GM13976 (cell line): Measurements from ENCODE around the gene DNAH2.
"Not testable (repeated sequence)": the region's sequence is repeated elsewhere in the genome, so short reads cannot be mapped to it uniquely, and the experiment has no call there.

Experiments used
- DNase-seq: peaks from one replicate; pipeline ENCODE4 v3.0.0; 2012; ENCODE audit warnings: low spot score
- CTCF ChIP-seq: IDR thresholded peaks from 2 replicates; pipeline ENCODE4 v1.5.1; 2012; ENCODE audit warnings: borderline replicate concordance, mild to moderate bottlenecking; ENCODE audit not compliant: insufficient read depth; ENCODE audit errors: extremely low read depth, missing control alignments, control extremely low read depth
- in situ Hi-C: fragments of 300-500 bp; cut with MboI; formaldehyde crosslinking; loops from one replicate; pipeline ENCODE4 v1.12.0; 2022; ENCODE audit warnings: low sequenced_read_pairs, mixed read lengths, inconsistent platforms; ENCODE audit not compliant: unreplicated experiment

Gene DNAH2

DNA sequence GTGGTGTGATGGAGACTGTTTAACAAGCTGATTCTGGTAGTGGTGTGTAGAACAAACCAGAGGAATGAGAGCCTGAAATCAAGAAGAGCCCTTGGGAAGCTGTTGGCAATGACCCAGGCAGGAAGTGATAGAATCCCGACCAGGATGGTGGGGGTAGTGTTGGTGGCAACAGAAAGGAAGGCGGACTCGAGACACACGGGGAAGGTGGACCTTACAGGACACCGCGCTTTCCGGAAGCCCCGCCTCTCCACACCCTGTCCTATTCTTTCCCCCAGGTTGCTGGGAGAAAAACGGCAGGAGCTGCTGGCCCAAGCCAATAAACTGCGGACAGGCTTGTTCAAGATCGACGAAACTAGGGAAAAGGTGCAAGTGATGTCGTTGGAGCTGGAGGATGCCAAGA lies 86.4 kb downstream of the DNAH2 start:
- DNase-seq = no peak
- in situ Hi-C loops = no loop called here
- TF ChIP-seq CTCF = no peak

DNA sequence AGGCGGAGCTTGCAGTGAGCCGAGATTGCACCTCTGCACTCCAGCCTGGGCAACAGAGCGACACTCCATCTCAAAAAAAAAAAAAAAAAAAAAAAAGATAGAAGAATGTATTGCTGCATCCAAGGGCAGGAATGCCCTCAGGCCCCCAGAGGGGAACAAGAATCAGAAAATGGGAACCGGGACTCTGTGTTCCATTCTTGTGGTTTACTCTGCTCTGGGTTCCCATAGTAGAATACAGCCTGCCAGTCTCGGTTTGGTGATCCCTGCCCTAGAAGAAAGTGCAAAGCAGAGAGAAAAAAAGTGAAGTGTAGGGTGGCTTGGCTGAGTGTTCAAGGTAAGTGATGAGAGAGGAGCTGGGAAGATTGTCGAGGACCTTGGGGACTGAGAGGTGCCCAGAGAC lies 89.0 kb downstream of the DNAH2 start:
- in situ Hi-C loops = no loop called here
- no peak for DNase-seq
- no peak for TF ChIP-seq CTCF

GRCh38 chr17:7807206-7807605 lies 89.7 kb downstream of the DNAH2 start:
- TF ChIP-seq CTCF = no peak
- in situ Hi-C loops = no loop called here
- DNase-seq = no peak

DNA sequence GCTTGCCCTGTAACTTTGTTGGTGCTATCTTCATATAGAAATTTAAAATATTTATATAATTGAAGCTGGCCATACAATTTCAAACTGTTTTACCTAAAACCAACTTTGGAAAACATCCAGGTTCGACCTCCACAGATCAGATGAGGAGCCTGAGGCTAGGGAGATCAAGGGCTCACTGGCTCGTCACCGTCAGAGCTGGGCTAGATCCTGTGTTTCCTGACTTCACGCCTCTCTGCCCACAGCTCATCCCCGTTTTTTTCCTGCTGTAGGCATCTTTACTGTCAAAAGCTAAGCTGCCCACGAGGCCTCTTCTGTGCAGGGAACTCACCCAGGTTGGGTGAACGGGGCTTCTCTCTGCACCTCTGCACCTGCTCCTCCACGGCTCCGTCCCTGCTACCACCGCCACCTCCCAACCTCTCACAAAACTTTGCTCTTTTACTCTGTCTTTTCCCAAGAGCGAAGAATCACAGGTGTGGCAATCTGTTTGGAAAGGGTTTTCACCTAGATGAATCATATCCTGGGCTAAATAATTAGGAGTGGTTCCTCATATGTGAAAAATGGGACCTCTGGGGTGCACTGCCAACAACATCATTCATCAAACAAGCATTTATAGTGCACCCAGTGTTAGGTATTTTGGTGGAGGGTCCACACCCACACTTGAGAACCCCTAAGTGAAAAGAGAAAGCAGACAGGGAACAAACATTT lies 91.7 kb downstream of the DNAH2 start:
- in situ Hi-C loops = no loop called here
- DNase-seq = no peak

DNA sequence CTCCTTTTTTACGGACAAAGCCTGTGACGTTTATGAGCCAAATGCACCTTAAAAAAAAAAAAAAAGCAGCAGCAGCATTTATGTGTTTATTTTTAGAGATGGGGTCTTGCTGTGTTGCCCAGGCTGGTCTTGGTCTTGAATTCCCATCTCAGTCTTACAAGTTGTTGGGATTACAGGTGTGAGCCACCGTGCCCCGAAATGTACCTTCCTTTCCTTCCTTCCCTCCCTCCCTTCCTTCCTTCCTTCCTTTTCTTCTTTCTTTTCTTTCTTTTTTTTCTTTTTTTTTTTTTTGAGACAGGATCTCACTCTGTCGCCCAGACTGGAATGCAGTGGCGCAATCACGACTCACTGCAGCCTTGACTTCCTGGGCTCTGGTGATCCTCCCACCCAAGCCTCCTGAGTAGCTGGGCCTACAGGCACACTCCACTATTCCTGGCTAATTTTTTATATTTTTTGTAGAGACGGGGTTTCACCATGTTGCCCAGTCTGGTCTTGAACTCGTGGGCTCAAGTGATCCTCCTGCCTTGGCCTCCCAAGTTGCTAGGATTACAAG lies 92.3 kb downstream of the DNAH2 start:
- DNase-seq, in situ Hi-C loops: not testable (repeated sequence)

More for the DNA sequence above, 91.7 kb downstream of the DNAH2 start:
- no peak for TF ChIP-seq CTCF

DNA sequence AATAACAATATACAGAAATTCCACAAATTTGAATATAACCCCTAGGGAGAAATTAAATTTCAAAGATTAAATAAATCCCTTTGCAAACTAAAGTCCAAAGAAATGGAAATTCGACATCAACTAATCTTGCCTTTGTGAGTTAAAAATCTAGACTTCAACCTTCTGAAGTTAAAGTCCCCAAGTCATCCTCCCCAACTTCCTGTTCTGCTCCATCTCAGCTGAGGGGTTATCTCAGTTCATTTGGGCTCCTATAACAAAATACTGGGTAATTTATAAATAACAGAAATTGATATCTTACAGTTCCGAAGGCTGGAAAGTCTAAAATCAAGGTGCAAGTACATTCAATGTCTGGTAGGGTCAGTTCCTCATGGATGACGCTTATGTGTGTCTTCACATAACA lies 93.7 kb downstream of the DNAH2 start:
- no peak for DNase-seq
- TF ChIP-seq CTCF = no peak
- in situ Hi-C loops = no loop called here

DNA sequence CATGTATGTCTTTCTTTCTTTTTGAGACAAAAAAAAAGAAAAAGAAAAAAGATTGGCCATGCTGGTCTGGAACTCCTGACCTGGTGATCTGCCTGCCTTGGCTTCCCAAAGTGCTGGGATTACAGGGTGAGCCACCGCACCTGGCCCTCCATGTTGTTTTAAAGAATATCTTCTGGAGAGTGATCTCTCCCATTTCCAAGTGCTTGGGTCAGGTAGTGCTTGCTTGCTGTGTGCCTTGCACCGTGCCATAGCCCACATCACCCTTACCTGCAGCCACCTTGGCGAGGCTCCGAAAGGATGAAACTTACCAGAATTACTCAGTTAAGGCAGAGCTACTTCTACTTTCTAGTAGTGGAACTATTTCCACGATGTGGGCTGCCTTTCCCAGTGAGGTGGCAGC lies 97.4 kb downstream of the DNAH2 start:
- no peak for DNase-seq
- no peak for TF ChIP-seq CTCF
- in situ Hi-C loops = no loop called here
